C4-2B (cell line): Measurements from ENCODE around the gene WHRN.

Source experiments
- H3K27ac ChIP-seq: fragments of 450-650 bp; 2 replicates; pipeline ENCODE4 v1.5.1; 2017
- ZFX ChIP-seq: fragments of 450-650 bp; IDR thresholded peaks from 2 replicates; pipeline ENCODE4 v1.6.1; 2017
- TF ChIP-seq, protein P1 (sequence below): fragments of 450-650 bp; conservative IDR thresholded peaks from 2 replicates; pipeline ENCODE4 v1.5.1; 2017; ENCODE audit warnings: mild to moderate bottlenecking

Gene WHRN

DNA sequence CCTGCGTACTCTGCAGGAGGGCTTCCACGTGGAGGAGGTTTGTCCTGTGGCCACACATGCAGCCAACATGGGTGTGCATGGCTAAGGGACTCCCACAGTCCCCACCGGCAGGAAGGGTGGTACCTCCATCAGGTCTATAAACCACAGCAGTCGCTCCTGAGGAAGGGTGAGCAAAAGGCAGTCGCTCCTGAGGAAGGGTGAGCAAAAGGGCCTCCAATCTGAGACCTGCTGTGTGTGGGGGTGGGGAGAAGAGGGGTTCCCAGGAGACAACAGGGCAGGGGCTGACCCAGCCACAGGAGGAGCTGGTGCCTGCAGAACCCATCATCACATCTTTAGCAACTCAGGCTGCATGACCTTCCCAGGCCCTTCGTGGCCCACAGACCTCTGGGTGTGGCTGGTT lies 87.2 kb downstream of the WHRN start:
- TF ChIP-seq, protein P1, sequence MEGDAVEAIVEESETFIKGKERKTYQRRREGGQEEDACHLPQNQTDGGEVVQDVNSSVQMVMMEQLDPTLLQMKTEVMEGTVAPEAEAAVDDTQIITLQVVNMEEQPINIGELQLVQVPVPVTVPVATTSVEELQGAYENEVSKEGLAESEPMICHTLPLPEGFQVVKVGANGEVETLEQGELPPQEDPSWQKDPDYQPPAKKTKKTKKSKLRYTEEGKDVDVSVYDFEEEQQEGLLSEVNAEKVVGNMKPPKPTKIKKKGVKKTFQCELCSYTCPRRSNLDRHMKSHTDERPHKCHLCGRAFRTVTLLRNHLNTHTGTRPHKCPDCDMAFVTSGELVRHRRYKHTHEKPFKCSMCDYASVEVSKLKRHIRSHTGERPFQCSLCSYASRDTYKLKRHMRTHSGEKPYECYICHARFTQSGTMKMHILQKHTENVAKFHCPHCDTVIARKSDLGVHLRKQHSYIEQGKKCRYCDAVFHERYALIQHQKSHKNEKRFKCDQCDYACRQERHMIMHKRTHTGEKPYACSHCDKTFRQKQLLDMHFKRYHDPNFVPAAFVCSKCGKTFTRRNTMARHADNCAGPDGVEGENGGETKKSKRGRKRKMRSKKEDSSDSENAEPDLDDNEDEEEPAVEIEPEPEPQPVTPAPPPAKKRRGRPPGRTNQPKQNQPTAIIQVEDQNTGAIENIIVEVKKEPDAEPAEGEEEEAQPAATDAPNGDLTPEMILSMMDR = no peak
- TF ChIP-seq ZFX = no peak
- H3K27ac ChIP-seq = no peak overlapping the region

DNA sequence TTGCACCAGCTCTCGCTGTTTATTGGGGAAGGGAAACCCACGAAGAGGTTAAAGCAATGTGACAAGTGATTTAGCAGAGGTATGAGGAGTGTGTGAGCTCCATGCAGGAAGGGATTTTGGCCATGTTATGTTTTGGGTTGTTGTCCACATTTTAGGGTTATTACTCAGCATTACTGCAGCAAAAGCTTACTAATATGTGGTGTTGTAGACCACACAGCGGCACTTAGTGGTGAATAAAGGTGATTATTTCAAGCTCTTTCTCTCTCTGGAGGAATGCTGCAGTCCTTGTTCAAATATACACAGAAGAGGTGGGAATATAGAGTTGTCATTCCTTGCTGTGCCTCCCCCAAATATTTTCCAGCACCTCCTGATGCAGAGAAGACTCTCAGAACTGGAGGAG lies 87.8 kb downstream of the WHRN start:
- TF ChIP-seq ZFX = no peak
- TF ChIP-seq, protein P1 = no peak
- no peak overlapping the region for H3K27ac ChIP-seq

DNA sequence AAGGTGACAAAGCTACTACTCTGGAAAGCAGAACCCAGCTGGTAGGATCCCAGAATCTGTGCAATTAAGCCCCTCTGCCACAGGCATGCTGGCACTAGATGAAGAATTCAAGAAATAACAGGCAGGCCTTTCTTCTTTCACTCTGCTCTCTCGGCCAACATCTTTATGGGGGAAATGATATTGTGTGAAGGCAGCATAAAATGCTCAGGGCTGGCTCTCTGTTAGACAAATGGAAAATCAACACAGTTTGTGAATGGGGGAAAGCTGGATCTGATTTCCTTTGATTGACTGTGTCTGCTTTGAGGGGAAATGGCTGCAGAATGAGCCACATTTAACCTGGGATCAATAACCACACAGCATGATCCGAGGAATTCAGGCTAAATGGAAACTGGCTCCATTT lies 88.4 kb downstream of the WHRN start:
- H3K27ac ChIP-seq = no peak overlapping the region
- TF ChIP-seq, protein P1 = no peak
- TF ChIP-seq ZFX = no peak

DNA sequence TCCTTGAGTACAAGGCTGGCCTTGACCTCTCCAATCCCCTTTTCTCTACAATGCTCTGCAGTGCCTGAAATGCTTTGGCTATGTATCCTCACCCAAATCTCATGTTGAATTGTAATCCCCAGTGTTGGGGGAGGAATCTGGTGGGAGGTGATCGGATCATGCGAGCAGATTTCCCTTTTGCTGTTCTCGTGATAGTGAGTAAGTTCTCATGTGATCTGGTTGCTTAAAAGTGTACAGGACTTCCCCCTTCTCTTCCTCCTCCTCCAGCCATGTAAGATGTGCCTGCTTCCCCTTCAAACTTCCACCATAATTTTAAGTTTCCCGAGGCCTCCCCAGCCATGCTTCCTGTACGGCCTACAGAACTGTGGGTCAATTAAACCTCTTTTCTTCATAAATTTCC lies 89.0 kb downstream of the WHRN start:
- H3K27ac ChIP-seq = no peak overlapping the region
- no peak for TF ChIP-seq ZFX
- TF ChIP-seq, protein P1 = no peak

DNA sequence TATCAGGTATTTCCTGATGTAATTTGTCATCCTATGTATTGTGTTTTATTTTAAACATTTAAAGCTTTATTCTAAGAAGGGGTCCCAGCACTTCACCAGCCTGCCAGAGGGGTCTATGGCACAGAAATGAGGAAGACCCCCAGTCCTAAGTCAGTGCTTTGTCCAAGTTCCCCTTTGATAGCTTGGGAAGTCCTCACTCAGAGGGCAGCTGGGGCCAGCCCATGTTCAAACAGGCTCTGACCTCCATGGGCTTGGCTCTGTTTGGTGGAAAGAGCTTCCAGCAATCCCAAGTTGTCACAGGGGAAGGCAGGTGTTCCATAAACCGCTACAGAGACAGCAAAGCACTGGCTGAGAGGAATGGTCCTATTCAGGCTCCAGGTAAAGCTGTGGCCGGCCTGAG lies 90.9 kb downstream of the WHRN start:
- H3K27ac ChIP-seq = no peak overlapping the region
- TF ChIP-seq, protein P1 = no peak
- no peak for TF ChIP-seq ZFX

DNA sequence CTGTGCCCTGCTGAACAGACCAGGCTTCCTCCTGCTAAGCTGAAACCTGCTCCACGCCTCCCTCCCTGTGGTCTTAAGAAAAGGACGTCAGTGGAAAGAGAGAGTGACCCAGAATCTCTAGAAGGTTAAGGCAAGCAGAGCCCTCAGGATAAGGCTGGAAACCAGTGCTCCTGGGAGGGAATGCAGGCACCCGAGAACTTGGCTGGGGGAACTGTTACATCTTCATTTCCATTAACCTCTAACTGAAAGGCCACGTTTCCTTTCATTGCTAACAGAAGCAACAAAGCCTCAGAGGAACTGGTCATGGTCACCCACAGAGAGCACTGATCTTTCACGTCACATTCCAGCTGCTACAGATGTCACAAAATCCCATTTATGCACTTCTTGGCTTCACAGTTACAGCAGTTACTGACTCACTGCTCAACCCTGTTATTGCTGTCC lies 91.4 kb downstream of the WHRN start:
- no peak for TF ChIP-seq ZFX
- TF ChIP-seq, protein P1 = no peak
- H3K27ac ChIP-seq = no peak overlapping the region

DNA sequence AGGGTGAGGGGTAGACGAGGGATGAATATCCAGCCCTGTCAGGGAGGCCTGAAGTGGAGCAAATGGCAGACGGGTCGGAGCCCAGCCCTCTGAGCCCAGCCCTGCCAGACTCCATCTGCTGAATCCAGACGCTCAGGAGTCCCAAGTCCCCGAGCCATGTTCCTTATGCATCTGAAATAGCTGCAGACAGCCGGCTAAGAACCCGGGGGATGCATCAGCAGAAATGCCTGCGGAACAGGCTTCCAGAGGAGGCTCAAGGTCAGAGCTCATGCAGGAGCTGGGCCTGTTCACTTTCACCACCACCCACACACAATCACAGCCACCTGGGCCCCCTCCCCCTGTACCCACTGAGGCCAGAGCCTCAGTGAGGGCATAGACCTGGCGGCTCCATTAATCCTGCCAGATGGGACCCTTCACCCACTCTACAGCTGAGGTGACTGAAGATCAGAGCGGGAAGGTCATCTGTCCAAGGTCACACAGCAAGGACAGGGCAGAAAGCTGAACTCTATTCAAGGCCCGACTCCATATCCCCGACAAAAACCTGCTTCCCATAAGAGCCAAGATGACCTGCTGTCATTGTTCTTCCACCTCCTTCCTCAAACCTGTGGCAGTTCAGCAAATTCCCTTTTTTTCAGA lies 93.1 kb downstream of the WHRN start:
- no peak overlapping the region for H3K27ac ChIP-seq
- no peak for TF ChIP-seq ZFX
- TF ChIP-seq, protein P1 = no peak
